ENCODE data around the gene SPIRE1. TPM values are rescaled to one million over a fixed set of nuclear protein-coding genes. Genes with fewer than 3 reads are reported as not detected.

Gene SPIRE1
- total RNA-seq, 1 donor from 2014 or later, result 34.9 TPM

GRCh38 chr18:12606592-12607315 is 51.2 kb downstream of the SPIRE1 start:
- no peaks in the 10 kb centered on the region for H3K36me3 Mint-ChIP-seq (ENCODE audit: low read depth)
- H3K27me3 Mint-ChIP-seq (ENCODE audit: low read depth), result no peaks in the 10 kb centered on the region
- H3K27ac Mint-ChIP-seq (ENCODE audit: unreplicated experiment), result no peak overlapping the region
- TF ChIP-seq, protein P1, sequence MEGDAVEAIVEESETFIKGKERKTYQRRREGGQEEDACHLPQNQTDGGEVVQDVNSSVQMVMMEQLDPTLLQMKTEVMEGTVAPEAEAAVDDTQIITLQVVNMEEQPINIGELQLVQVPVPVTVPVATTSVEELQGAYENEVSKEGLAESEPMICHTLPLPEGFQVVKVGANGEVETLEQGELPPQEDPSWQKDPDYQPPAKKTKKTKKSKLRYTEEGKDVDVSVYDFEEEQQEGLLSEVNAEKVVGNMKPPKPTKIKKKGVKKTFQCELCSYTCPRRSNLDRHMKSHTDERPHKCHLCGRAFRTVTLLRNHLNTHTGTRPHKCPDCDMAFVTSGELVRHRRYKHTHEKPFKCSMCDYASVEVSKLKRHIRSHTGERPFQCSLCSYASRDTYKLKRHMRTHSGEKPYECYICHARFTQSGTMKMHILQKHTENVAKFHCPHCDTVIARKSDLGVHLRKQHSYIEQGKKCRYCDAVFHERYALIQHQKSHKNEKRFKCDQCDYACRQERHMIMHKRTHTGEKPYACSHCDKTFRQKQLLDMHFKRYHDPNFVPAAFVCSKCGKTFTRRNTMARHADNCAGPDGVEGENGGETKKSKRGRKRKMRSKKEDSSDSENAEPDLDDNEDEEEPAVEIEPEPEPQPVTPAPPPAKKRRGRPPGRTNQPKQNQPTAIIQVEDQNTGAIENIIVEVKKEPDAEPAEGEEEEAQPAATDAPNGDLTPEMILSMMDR (conservative IDR thresholded peaks at IDR 0.05), result no peak
- no peak for DNase-seq (ENCODE audit: low read depth, low spot score)
- no peaks in the 10 kb centered on the region for H3K9me3 Mint-ChIP-seq
- peaks cover 12% of the 10 kb centered on the region for H3K4me1 Mint-ChIP-seq
- no peak overlapping the region for H3K4me3 Mint-ChIP-seq

DNA sequence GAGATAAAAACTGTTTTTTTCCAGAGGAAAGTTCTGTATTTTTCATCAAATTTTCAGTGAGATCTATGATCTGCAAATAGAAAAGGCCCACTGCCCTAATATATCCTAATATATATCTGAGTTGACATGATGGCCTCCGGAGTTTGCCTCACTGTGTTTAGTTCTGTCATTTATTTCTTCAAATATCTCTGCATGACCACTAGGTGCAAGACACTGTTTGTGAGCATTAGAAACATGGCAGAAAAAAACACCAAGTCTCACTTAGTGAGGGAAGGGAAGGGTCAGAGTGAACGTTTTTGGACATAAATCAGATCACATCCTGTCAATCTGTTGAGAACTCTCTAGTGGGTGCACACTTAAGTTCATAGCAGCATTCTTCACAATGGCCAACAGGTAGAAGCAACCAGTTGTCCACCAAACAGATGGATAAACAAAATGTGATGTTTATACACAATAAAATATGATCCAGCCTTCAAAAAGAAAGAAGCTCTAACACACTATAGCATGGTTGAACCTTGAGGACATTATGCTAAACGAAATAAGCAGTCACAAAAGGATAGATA is 53.4 kb downstream of the SPIRE1 start:
- no peak overlapping the region for H3K27ac Mint-ChIP-seq (ENCODE audit: unreplicated experiment)
- TF ChIP-seq, protein P1 (conservative IDR thresholded peaks at IDR 0.05), result peak; percentile 22
- H3K4me1 Mint-ChIP-seq, result peaks cover 4% of the 10 kb centered on the region
- H3K4me3 Mint-ChIP-seq, result no peak overlapping the region
- no peaks in the 10 kb centered on the region for H3K27me3 Mint-ChIP-seq (ENCODE audit: low read depth)
- DNase-seq (ENCODE audit: low read depth, low spot score), result no peak
- H3K9me3 Mint-ChIP-seq, result no peaks in the 10 kb centered on the region
- no peaks in the 10 kb centered on the region for H3K36me3 Mint-ChIP-seq (ENCODE audit: low read depth)

DNA sequence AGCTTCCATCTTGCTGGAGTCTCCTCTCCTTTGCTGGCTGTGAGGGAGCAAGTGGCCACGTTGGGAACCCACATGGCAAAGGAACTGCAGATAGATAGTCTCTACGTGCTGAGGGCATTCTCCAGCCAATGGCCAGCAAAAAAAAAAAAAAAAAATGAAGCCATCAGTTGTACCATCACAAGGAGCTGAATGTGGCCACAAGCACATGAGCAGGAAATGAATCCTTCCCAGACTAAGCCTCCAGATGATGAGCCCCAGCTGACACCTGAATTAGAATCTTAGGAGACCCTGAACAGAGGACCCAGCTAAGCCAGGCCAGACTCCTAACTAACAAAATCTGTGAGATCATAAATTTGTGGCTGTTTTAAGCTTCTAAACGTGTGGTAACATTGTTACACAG is 57.9 kb downstream of the SPIRE1 start:
- DNase-seq (ENCODE audit: low read depth, low spot score), result no peak
- no peaks in the 10 kb centered on the region for H3K36me3 Mint-ChIP-seq (ENCODE audit: low read depth)
- no peaks in the 10 kb centered on the region for H3K27me3 Mint-ChIP-seq (ENCODE audit: low read depth)
- H3K27ac Mint-ChIP-seq (ENCODE audit: unreplicated experiment), result no peak overlapping the region
- TF ChIP-seq, protein P1 (conservative IDR thresholded peaks at IDR 0.05), result no peak
- no peak overlapping the region for H3K4me3 Mint-ChIP-seq
- no peaks in the 10 kb centered on the region for H3K9me3 Mint-ChIP-seq
- peaks cover 23% of the 10 kb centered on the region for H3K4me1 Mint-ChIP-seq

GRCh38 chr18:12599543-12599942 is 58.4 kb downstream of the SPIRE1 start:
- H3K4me3 Mint-ChIP-seq, result no peak overlapping the region
- no peaks in the 10 kb centered on the region for H3K27me3 Mint-ChIP-seq (ENCODE audit: low read depth)
- TF ChIP-seq, protein P1 (conservative IDR thresholded peaks at IDR 0.05), result no peak
- no peaks in the 10 kb centered on the region for H3K36me3 Mint-ChIP-seq (ENCODE audit: low read depth)
- H3K4me1 Mint-ChIP-seq, result peaks cover 23% of the 10 kb centered on the region
- H3K27ac Mint-ChIP-seq (ENCODE audit: unreplicated experiment), result no peak overlapping the region
- no peak for DNase-seq (ENCODE audit: low read depth, low spot score)
- no peaks in the 10 kb centered on the region for H3K9me3 Mint-ChIP-seq

DNA sequence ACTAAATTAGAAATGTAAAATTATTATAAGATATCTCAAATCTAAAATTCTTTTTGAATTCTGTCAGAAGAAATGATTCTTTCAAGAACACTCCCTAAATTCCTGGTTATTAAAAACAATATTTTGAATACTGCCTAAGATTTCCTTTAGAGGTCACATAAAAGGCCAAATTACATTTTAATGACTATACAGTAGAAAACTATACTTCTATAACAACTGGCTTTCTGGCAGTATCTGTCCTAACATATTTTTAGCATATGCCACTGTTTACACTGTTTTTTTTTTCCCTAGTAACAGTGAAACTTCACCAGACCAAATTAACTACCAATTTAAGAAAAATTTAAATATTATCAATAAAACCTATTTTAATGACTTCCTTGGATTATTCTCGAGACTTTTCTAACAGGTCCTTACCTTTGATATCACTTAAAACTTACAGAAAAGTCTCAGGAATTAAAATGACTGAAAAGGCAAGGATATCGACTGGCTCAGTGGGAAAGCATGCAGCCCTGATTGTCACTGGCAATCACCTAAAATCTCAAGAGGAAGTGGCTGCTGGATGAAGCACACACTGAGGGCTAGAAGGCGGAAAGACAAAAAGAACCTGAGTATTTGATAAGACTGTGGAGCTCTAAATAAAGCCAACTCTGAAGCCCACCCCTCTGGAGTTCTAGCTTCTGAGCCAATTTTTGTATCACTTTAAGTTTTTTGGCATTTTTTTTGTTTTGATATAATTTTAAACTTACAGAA is 59.6 kb downstream of the SPIRE1 start:
- H3K27ac Mint-ChIP-seq (ENCODE audit: unreplicated experiment), result peak overlapping the region; percentile 62

More for the DNA sequence above, 59.6 kb downstream of the SPIRE1 start:
- no peaks in the 10 kb centered on the region for H3K27me3 Mint-ChIP-seq (ENCODE audit: low read depth)
- peaks cover 23% of the 10 kb centered on the region for H3K4me1 Mint-ChIP-seq
- no peaks in the 10 kb centered on the region for H3K9me3 Mint-ChIP-seq
- DNase-seq (ENCODE audit: low read depth, low spot score), result no peak
- H3K36me3 Mint-ChIP-seq (ENCODE audit: low read depth), result no peaks in the 10 kb centered on the region
- no peak overlapping the region for H3K4me3 Mint-ChIP-seq
- TF ChIP-seq, protein P1 (conservative IDR thresholded peaks at IDR 0.05), result no peak
